ENCODE results near the gene SAV1. TPM values are rescaled to one million over a fixed set of nuclear protein-coding genes. Genes with fewer than 3 reads are reported as not detected.

SAV1 gene
- total and polyA plus RNA-seq, 2 of the 4 experiments (the other 2 are of a cell fraction): 17.0 to 18.8 TPM

GRCh38 chr14:50620341-50620740 lies 47.8 kb downstream of the SAV1 start:
- H3K4ac ChIP-seq (ENCODE audit: low read depth, low read length): no peak overlapping the region
- dilution Hi-C loops (cut with HindIII; ENCODE audit: low sequenced_read_pairs, unreplicated experiment) (no loop called here), in situ Hi-C loops (cut with MboI; ENCODE audit: low sequenced_read_pairs) (no loop called here), intact Hi-C loops (cut with micrococcal nuclease) (no loop called here)
- H2BK5ac ChIP-seq (ENCODE audit: low read depth, low read length, poor library complexity, severe bottlenecking): no peak overlapping the region
- no peak overlapping the region for H3K27ac ChIP-seq (ENCODE audit: insufficient read depth, low read length)
- ChIA-PET POLR2A (ENCODE audit: unreplicated experiment) (no interaction called here), CTCF (interaction anchor here (0.7 to 1.9 kb wide), 4 partner anchors 13 to 94 kb away, joined by 3 to 8 read pairs (median 4); no protein-coding TSS in a partner anchor)
- H3K23ac ChIP-seq (ENCODE audit: low read depth, low read length): no peak overlapping the region
- H2BK15ac ChIP-seq (ENCODE audit: low read depth, low read length): no peak overlapping the region
- TF ChIP-seq CHD1 (IDR thresholded peaks at IDR 0.05; ENCODE audit: low read depth, low read length) (no peak), RAD21 (IDR thresholded peaks at IDR 0.05; ENCODE audit: low read length) (no peak), CTCF (conservative IDR thresholded peaks at IDR 0.05; ENCODE audit: low read depth, low read length) (no peak), MAZ (IDR thresholded peaks at IDR 0.05; ENCODE audit: borderline replicate concordance, low read depth, low read length) (no peak), NFE2L2 (IDR thresholded peaks at IDR 0.05; ENCODE audit: low read depth, low read length) (no peak), CEBPB (IDR thresholded peaks at IDR 0.05; ENCODE audit: low read depth, low read length) (no peak), FOS (IDR thresholded peaks at IDR 0.05; ENCODE audit: low read depth, low read length) (no peak), USF2 (IDR thresholded peaks at IDR 0.05; ENCODE audit: low read depth, low read length) (no peak), RCOR1 (IDR thresholded peaks at IDR 0.05; ENCODE audit: insufficient replicate concordance, low read length) (no peak), MAFK (IDR thresholded peaks at IDR 0.05; ENCODE audit: low read depth, low read length) (no peak)
- TF ChIP-seq, protein P1, sequence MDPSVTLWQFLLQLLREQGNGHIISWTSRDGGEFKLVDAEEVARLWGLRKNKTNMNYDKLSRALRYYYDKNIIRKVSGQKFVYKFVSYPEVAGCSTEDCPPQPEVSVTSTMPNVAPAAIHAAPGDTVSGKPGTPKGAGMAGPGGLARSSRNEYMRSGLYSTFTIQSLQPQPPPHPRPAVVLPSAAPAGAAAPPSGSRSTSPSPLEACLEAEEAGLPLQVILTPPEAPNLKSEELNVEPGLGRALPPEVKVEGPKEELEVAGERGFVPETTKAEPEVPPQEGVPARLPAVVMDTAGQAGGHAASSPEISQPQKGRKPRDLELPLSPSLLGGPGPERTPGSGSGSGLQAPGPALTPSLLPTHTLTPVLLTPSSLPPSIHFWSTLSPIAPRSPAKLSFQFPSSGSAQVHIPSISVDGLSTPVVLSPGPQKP (IDR thresholded peaks at IDR 0.05; ENCODE audit: borderline replicate concordance, low read depth, low read length): no peak
- no peak overlapping the region for H2AK9ac ChIP-seq (replicated peaks; ENCODE audit: low read depth, low read length, poor library complexity)
- DNase-seq (peak; percentile 37), ATAC-seq (ENCODE audit: low read depth) (no peak)
- 83% methylated on average over 1 of the region's 4 CpGs; no CpG with 5 or more reads in 1 of the 2 experiments for WGBS, 2 experiments (ENCODE audit: extremely low coverage in 2 of 2, insufficient read length in 1 of 2)
- H4K5ac ChIP-seq (ENCODE audit: low read depth, low read length): no peak overlapping the region
- BruUV-seq (replicated peaks): no TSS peak
- H3K79me1 ChIP-seq (ENCODE audit: low read depth in 1 of 2, low read length in 2 of 2): no peaks in the 10 kb centered on the region
- no peaks in the 10 kb centered on the region for H3K27me3 ChIP-seq (ENCODE audit: control insufficient read depth, insufficient read depth, low read length)
- no peak overlapping the region for H3K4me2 ChIP-seq (ENCODE audit: low read depth, low read length)
- no peak overlapping the region for H4K91ac ChIP-seq (ENCODE audit: insufficient read depth, low read depth, low read length)
- no peak overlapping the region for H3K9ac ChIP-seq (ENCODE audit: low read depth, low read length)
- H3K4me1 ChIP-seq (ENCODE audit: control insufficient read depth, insufficient read depth, low read length): no peaks in the 10 kb centered on the region
- H2BK20ac ChIP-seq (ENCODE audit: low read depth, low read length): no peak overlapping the region
- H3K4me3 ChIP-seq (ENCODE audit: insufficient read depth, low read depth, low read length): no peak overlapping the region
- no peaks in the 10 kb centered on the region for H3K9me1 ChIP-seq (ENCODE audit: insufficient read depth, low read length)
- no peak overlapping the region for H3K18ac ChIP-seq (ENCODE audit: low read depth, low read length)
- H3K56ac ChIP-seq (ENCODE audit: extremely low read depth, insufficient read depth, low read length): no peak overlapping the region
- H2AFZ ChIP-seq (replicated peaks; ENCODE audit: low read length, poor library complexity): no peak overlapping the region
- H3K36me3 ChIP-seq (ENCODE audit: control insufficient read depth, insufficient read depth, low read length): no peaks in the 10 kb centered on the region
- no peak overlapping the region for H3K14ac ChIP-seq (replicated peaks; ENCODE audit: low read depth, low read length)
- H4K20me1 ChIP-seq (ENCODE audit: insufficient read depth, low read length): no peaks in the 10 kb centered on the region
- no peaks in the 10 kb centered on the region for H3K9me3 ChIP-seq (ENCODE audit: control insufficient read depth, insufficient read depth, low read length)
- no peak overlapping the region for H2AK5ac ChIP-seq (ENCODE audit: low read depth, low read length)
- H2BK120ac ChIP-seq (ENCODE audit: low read depth, low read length): no peak overlapping the region
- no peak overlapping the region for H4K8ac ChIP-seq (ENCODE audit: low read depth in 2 of 2, low read length in 2 of 2)
